ENCODE results near the gene GATM. TPM values are rescaled to one million over a fixed set of nuclear protein-coding genes. Genes with fewer than 3 reads are reported as not detected.
A peak's percentile ranks its signal among the peaks of the same experiment; 100 is the strongest.

Gene GATM
- total RNA-seq, 1 experiment from 2014 or later: 10.7 TPM

- Mint-ChIP-seq H3K27ac (no peak overlapping the region), H3K4me1 (peaks cover 19 to 21% of the 10 kb centered on the region in 2 experiments), H3K9me3 (no peaks in the 10 kb centered on the region), H3K36me3 (ENCODE audit: insufficient read depth in 1 of 3, low read depth in 3 of 3) (no peaks in the 10 kb centered on the region), H3K4me3 (no peak overlapping the region), H3K27me3 (ENCODE audit: low read depth) (peaks cover 5% of the 10 kb centered on the region; the same call in 1 of the 2 replicates)
- Histone ChIP-seq H3K23me2 (ENCODE audit: insufficient read length, low read depth, low read length, poor library complexity, severe bottlenecking) (no peaks in the 10 kb centered on the region), H3K79me1 (ENCODE audit: insufficient read depth, low read depth, low read length, poor library complexity, severe bottlenecking) (no peaks in the 10 kb centered on the region), H2AK5ac (ENCODE audit: insufficient read length, low read length) (no peak overlapping the region), H2BK20ac (ENCODE audit: low read depth, low read length, poor library complexity, severe bottlenecking) (peak overlapping the region; percentile 14), H3T11ph (ENCODE audit: low read length) (no peak overlapping the region), H2BK15ac (ENCODE audit: low read depth, low read length) (no peak overlapping the region; the same call in 1 of the 2 replicates), H3K4ac (ENCODE audit: low read depth, low read length) (no peak overlapping the region), H3K27me3 (ENCODE audit: insufficient read depth, low read length) (no peaks in the 10 kb centered on the region), H2AFZ (ENCODE audit: low read length) (no peak overlapping the region), H2BK12ac (ENCODE audit: insufficient read length, low read depth, low read length) (peak overlapping the region; percentile 73), H3K9ac (ENCODE audit: extremely low read depth, insufficient read length, low read length) (no peak overlapping the region), H4K20me1 (ENCODE audit: control insufficient read depth, insufficient read depth, insufficient read length) (no peaks in the 10 kb centered on the region), H4K5ac (ENCODE audit: insufficient read length, low read depth, low read length) (no peak overlapping the region), H3K9me3 (ENCODE audit: control insufficient read depth, low read depth, low read length) (no peaks in the 10 kb centered on the region), H2BK5ac (ENCODE audit: insufficient read length, low read length) (no peak overlapping the region), H3K18ac (ENCODE audit: insufficient read length, low read depth, low read length) (peak overlapping the region; percentile 16), H3K23ac (ENCODE audit: insufficient read length, low read depth, low read length) (no peak overlapping the region), H3K79me2 (ENCODE audit: insufficient read depth, low read length) (no peaks in the 10 kb centered on the region), H3K56ac (ENCODE audit: insufficient read length, low read depth, low read length) (no peak overlapping the region), H3K4me1 (ENCODE audit: insufficient read depth, low read length) (peaks cover 7% of the 10 kb centered on the region; the same call in 1 of the 2 replicates), H2BK120ac (ENCODE audit: low read depth, low read length, poor library complexity, severe bottlenecking) (no peak overlapping the region), H4K8ac (replicated peaks; ENCODE audit: insufficient read length, low read depth, low read length) (no peak overlapping the region), H3K14ac (ENCODE audit: insufficient read depth, low read length) (no peak overlapping the region), H4K91ac (ENCODE audit: insufficient read length, low read depth, low read length) (no peak overlapping the region), H3K4me2 (ENCODE audit: insufficient read depth, insufficient read length, low read length) (no peak overlapping the region), H3K27ac (ENCODE audit: insufficient read length, low read depth, low read length) (no peak overlapping the region)
- DNase-seq: no peak
- no CpG with 5 or more reads among the region's 7 CpGs for WGBS (ENCODE audit: extremely low coverage, insufficient read length, low lambda C conversion rate)
- TF ChIP-seq CTCF (conservative IDR thresholded peaks at IDR 0.05): no peak
Measured at GRCh38 chr15:45326741-45327140, 51.6 kb downstream of the GATM start.

All from H9 (cell line).